WTC11 (cell line): ENCODE measurements around the gene LRIF1. TPM values are rescaled to one million over a fixed set of nuclear protein-coding genes. Genes with fewer than 3 reads are reported as not detected.
A peak's percentile ranks its signal among the peaks of the same experiment; 100 is the strongest.

Experiments
- ATF3 ChIP-seq: sonication (generic); formaldehyde crosslinking; conservative IDR thresholded peaks from 2 replicates; pipeline ENCODE4 v1.8.1; 2022; ENCODE audit warnings: mild to moderate bottlenecking, missing genetic modification reagents
- CBFB ChIP-seq: sonication (generic); formaldehyde crosslinking; IDR thresholded peaks from 2 replicates; pipeline ENCODE4 v1.8.1; 2022; ENCODE audit warnings: mild to moderate bottlenecking, low read depth, missing genetic modification reagents
- CREB1 ChIP-seq: sonication (generic); formaldehyde crosslinking; IDR thresholded peaks from 2 replicates; pipeline ENCODE4 v1.8.0; 2023; ENCODE audit warnings: mild to moderate bottlenecking, missing genetic modification reagents
- E2F1 ChIP-seq: sonication (generic); formaldehyde crosslinking; IDR thresholded peaks from 2 replicates; pipeline ENCODE4 v1.8.0; 2022; ENCODE audit warnings: mild to moderate bottlenecking, missing genetic modification reagents
- EMX1 ChIP-seq: fragments of 250-450 bp; sonication (Bioruptor Pico); IDR thresholded peaks from 2 replicates; pipeline ENCODE4 v1.8.0; 2021; ENCODE audit warnings: mild to moderate bottlenecking
- ETV6 ChIP-seq: sonication (generic); formaldehyde crosslinking; IDR thresholded peaks from 2 replicates; pipeline ENCODE4 v1.8.1; 2022; ENCODE audit warnings: mild to moderate bottlenecking, missing genetic modification reagents
- FOXP4 ChIP-seq: sonication (generic); formaldehyde crosslinking; IDR thresholded peaks from 2 replicates; pipeline ENCODE4 v1.8.0; 2022; ENCODE audit warnings: mild to moderate bottlenecking, missing genetic modification reagents
- GRHL2 ChIP-seq: fragments of 250-450 bp; sonication (Bioruptor Pico); IDR thresholded peaks from 2 replicates; pipeline ENCODE4 v1.8.0; 2022; ENCODE audit warnings: mild to moderate bottlenecking, moderate library complexity; ENCODE audit not compliant: insufficient replicate concordance, severe bottlenecking
- HMGA2 ChIP-seq: fragments of 250-450 bp; sonication (Bioruptor Pico); IDR thresholded peaks from 2 replicates; pipeline ENCODE4 v1.4.0; 2021; ENCODE audit warnings: mild to moderate bottlenecking, moderate library complexity
- JUN ChIP-seq: sonication (generic); formaldehyde crosslinking; IDR thresholded peaks from 2 replicates; pipeline ENCODE4 v1.8.0; 2023; ENCODE audit warnings: mild to moderate bottlenecking, missing genetic modification reagents
- KAT7 ChIP-seq: sonication (generic); formaldehyde crosslinking; IDR thresholded peaks from 2 replicates; pipeline ENCODE4 v1.8.1; 2023; ENCODE audit warnings: missing genetic modification reagents, mild to moderate bottlenecking, borderline replicate concordance
- NFE2L1 ChIP-seq: sonication (generic); formaldehyde crosslinking; IDR thresholded peaks from 2 replicates; pipeline ENCODE4 v1.8.1; 2023; ENCODE audit warnings: missing genetic modification reagents
- NR2C2 ChIP-seq: sonication (generic); formaldehyde crosslinking; IDR thresholded peaks from 2 replicates; pipeline ENCODE4 v1.8.0; 2022; ENCODE audit warnings: mild to moderate bottlenecking, missing genetic modification reagents
- PREB ChIP-seq: sonication (generic); formaldehyde crosslinking; IDR thresholded peaks from 2 replicates; pipeline ENCODE4 v1.8.1; 2022; ENCODE audit warnings: mild to moderate bottlenecking, missing genetic modification reagents, moderate library complexity, borderline replicate concordance
- PRRX2 ChIP-seq: fragments of 250-450 bp; sonication (Bioruptor Pico); IDR thresholded peaks from 2 replicates; pipeline ENCODE4 v1.8.0; 2021; ENCODE audit warnings: mild to moderate bottlenecking
- RORB ChIP-seq: fragments of 250-450 bp; sonication (Bioruptor Pico); IDR thresholded peaks from 2 replicates; pipeline ENCODE4 v1.9.0; 2021; ENCODE audit warnings: mild to moderate bottlenecking
- SMAD3 ChIP-seq: sonication (generic); formaldehyde crosslinking; IDR thresholded peaks from 2 replicates; pipeline ENCODE4 v1.8.0; 2022; ENCODE audit warnings: missing genetic modification reagents, mild to moderate bottlenecking, borderline replicate concordance
- SOX15 ChIP-seq: fragments of 250-450 bp; sonication (Bioruptor Pico); IDR thresholded peaks from 2 replicates; pipeline ENCODE4 v1.9.0; 2021; ENCODE audit warnings: mild to moderate bottlenecking
- TEAD1 ChIP-seq: sonication (generic); formaldehyde crosslinking; IDR thresholded peaks from 2 replicates; pipeline ENCODE4 v1.8.0; 2022; ENCODE audit warnings: mild to moderate bottlenecking, missing genetic modification reagents
- TEAD4 ChIP-seq: sonication (generic); formaldehyde crosslinking; IDR thresholded peaks from 2 replicates; pipeline ENCODE4 v1.8.0; 2022; ENCODE audit warnings: mild to moderate bottlenecking, missing genetic modification reagents
- TP53 ChIP-seq: sonication (generic); formaldehyde crosslinking; IDR thresholded peaks from 2 replicates; pipeline ENCODE4 v1.8.1; 2023; ENCODE audit warnings: mild to moderate bottlenecking, missing genetic modification reagents
- ZNF219 ChIP-seq: sonication (generic); formaldehyde crosslinking; IDR thresholded peaks from 2 replicates; pipeline ENCODE4 v1.8.0; 2023; ENCODE audit warnings: missing genetic modification reagents, mild to moderate bottlenecking, borderline replicate concordance
- ZNF232 ChIP-seq: sonication (generic); formaldehyde crosslinking; IDR thresholded peaks from 2 replicates; pipeline ENCODE4 v1.8.0; 2022; ENCODE audit warnings: mild to moderate bottlenecking, missing genetic modification reagents
- ZNF263 ChIP-seq: sonication (generic); formaldehyde crosslinking; IDR thresholded peaks from 2 replicates; pipeline ENCODE4 v1.8.1; 2022; ENCODE audit warnings: low read depth, mild to moderate bottlenecking, moderate library complexity, missing genetic modification reagents
- total RNA-seq: library from RNA; stranded (reverse); gene quantifications from 3 replicates; pipeline ENCODE4 v1.2.3, GENCODE V29; 2021
- TF ChIP-seq, protein P1 (sequence below): fragments of 250-450 bp; sonication (Bioruptor Pico); IDR thresholded peaks from 2 replicates; pipeline ENCODE4 v1.9.0; 2021; ENCODE audit warnings: mild to moderate bottlenecking
- TF ChIP-seq, protein P2 (sequence below): fragments of 250-450 bp; sonication (Bioruptor Pico); IDR thresholded peaks from 2 replicates; pipeline ENCODE4 v1.8.0; 2021; ENCODE audit warnings: mild to moderate bottlenecking
- TF ChIP-seq, protein P3 (sequence below): sonication (generic); formaldehyde crosslinking; IDR thresholded peaks from 2 replicates; pipeline ENCODE4 v1.8.1; 2022; ENCODE audit warnings: low read depth, missing genetic modification reagents, borderline replicate concordance
- TF ChIP-seq, protein P4 (sequence below): fragments of 250-450 bp; sonication (Bioruptor Pico); IDR thresholded peaks from 2 replicates; pipeline ENCODE4 v2.1.2; 2022; ENCODE audit warnings: mild to moderate bottlenecking, moderate library complexity
- TF ChIP-seq, protein P5 (sequence below): sonication (generic); formaldehyde crosslinking; IDR thresholded peaks from 2 replicates; pipeline ENCODE4 v1.8.1; 2023; ENCODE audit warnings: mild to moderate bottlenecking, missing genetic modification reagents, moderate library complexity

Gene LRIF1
- total RNA-seq, 1 experiment from 2014 or later, result 17.2 TPM

- TF ChIP-seq SOX15 (CRISPR knock-in tag) (no peak), NR2C2 (no peak), HMGA2 (CRISPR knock-in tag) (no peak), NFE2L1 (CRISPR knock-in tag) (peak; percentile 61; the same call in 1 of the 2 replicates), ATF3 (CRISPR knock-in tag) (no peak), ZNF263 (no peak), KAT7 (CRISPR knock-in tag) (no peak), TEAD1 (peak; percentile 47; the same call in 1 of the 2 replicates), RORB (CRISPR knock-in tag) (no peak), E2F1 (CRISPR knock-in tag) (no peak), TP53 (CRISPR knock-in tag) (no peak), JUN (CRISPR knock-in tag) (0 out of 2 replicates have a peak, but pooled peaks have one; percentile 51), ETV6 (CRISPR knock-in tag) (0 out of 2 replicates have a peak, but pooled peaks have one; percentile 11), ZNF219 (CRISPR knock-in tag) (no peak), SMAD3 (peak; percentile 85; the same call in 1 of the 2 replicates), PRRX2 (CRISPR knock-in tag) (no peak), TEAD4 (CRISPR knock-in tag) (0 out of 2 replicates have a peak, but pooled peaks have one; percentile 10), CBFB (CRISPR knock-in tag) (no peak), ZNF232 (CRISPR knock-in tag) (peak; percentile 58; the same call in 1 of the 2 replicates), FOXP4 (CRISPR knock-in tag) (peak; percentile 82; the same call in 1 of the 2 replicates), EMX1 (CRISPR knock-in tag) (no peak), GRHL2 (CRISPR knock-in tag) (no peak), PREB (CRISPR knock-in tag) (no peak), CREB1 (CRISPR knock-in tag) (no peak)
- TF ChIP-seq, protein P1, sequence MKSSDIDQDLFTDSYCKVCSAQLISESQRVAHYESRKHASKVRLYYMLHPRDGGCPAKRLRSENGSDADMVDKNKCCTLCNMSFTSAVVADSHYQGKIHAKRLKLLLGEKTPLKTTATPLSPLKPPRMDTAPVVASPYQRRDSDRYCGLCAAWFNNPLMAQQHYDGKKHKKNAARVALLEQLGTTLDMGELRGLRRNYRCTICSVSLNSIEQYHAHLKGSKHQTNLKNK (CRISPR knock-in tag), result no peak
- TF ChIP-seq, protein P2, sequence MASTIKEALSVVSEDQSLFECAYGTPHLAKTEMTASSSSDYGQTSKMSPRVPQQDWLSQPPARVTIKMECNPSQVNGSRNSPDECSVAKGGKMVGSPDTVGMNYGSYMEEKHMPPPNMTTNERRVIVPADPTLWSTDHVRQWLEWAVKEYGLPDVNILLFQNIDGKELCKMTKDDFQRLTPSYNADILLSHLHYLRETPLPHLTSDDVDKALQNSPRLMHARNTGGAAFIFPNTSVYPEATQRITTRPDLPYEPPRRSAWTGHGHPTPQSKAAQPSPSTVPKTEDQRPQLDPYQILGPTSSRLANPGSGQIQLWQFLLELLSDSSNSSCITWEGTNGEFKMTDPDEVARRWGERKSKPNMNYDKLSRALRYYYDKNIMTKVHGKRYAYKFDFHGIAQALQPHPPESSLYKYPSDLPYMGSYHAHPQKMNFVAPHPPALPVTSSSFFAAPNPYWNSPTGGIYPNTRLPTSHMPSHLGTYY (CRISPR knock-in tag), result no peak
- TF ChIP-seq, protein P3, sequence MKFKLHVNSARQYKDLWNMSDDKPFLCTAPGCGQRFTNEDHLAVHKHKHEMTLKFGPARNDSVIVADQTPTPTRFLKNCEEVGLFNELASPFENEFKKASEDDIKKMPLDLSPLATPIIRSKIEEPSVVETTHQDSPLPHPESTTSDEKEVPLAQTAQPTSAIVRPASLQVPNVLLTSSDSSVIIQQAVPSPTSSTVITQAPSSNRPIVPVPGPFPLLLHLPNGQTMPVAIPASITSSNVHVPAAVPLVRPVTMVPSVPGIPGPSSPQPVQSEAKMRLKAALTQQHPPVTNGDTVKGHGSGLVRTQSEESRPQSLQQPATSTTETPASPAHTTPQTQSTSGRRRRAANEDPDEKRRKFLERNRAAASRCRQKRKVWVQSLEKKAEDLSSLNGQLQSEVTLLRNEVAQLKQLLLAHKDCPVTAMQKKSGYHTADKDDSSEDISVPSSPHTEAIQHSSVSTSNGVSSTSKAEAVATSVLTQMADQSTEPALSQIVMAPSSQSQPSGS (CRISPR knock-in tag), result no peak
- TF ChIP-seq, protein P4, sequence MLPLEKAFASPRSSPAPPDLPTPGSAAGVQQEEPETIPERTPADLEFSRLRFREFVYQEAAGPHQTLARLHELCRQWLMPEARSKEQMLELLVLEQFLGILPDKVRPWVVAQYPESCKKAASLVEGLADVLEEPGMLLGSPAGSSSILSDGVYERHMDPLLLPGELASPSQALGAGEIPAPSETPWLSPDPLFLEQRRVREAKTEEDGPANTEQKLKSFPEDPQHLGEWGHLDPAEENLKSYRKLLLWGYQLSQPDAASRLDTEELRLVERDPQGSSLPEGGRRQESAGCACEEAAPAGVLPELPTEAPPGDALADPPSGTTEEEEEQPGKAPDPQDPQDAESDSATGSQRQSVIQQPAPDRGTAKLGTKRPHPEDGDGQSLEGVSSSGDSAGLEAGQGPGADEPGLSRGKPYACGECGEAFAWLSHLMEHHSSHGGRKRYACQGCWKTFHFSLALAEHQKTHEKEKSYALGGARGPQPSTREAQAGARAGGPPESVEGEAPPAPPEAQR (CRISPR knock-in tag), result no peak
- TF ChIP-seq, protein P5, sequence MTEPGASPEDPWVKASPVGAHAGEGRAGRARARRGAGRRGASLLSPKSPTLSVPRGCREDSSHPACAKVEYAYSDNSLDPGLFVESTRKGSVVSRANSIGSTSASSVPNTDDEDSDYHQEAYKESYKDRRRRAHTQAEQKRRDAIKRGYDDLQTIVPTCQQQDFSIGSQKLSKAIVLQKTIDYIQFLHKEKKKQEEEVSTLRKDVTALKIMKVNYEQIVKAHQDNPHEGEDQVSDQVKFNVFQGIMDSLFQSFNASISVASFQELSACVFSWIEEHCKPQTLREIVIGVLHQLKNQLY (CRISPR knock-in tag), result 0 out of 2 replicates have a peak, but pooled peaks have one; percentile 70
Observed at GRCh38 chr1:110962892-110963690, 631 bp downstream of the LRIF1 start (continued).
